Body of pancreas (tissue), 4 donors: ENCODE results near the gene ANKRD55.

ENCODE experiments used
- POLR2A ChIP-seq, 3 donors: fragments of 450-650 bp; IDR thresholded peaks; one replicate each; pipeline ENCODE4 v1.6.1; 2016; ENCODE audit warnings: antibody characterized with exemption in 3 of 3, mild to moderate bottlenecking in 2 of 3
- TF ChIP-seq, protein P1 (sequence below), 7 experiments: fragments of 450-650 bp in 4 of 7; fragments of 200-600 bp in 3 of 7; sonication (generic) in 3 of 7; IDR thresholded peaks; one replicate each; pipeline ENCODE4 v1.5.1; 2016 to 2019; ENCODE audit warnings: antibody characterized with exemption in 7 of 7

DNA sequence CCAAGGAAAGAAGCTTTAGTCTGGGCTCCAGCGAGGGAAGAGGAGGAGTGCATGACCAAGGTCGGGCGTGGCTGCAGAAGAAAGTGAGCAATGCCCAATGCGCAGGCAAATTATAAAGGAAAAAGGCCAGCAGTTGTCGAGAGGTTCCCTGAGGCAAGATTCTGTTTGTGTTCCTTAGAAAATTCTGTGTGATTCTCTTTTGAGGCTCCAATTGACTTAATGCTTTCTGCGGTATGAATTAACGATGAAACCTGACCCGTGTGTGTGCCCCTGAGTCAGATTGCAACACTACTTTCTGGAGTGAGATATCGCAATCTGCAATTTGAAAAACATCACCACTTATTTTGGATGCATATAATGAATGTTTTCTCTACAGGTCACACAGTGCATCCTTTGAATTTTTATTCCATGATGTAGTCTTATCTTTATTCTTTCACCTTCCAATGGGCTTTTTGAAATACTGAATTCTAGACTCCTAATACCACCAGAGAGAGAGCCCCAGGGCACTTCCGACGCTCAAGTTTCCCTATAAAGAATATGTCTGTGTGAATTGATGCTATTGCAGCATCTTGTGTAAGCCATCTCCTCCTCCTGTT lies 120.5 kb downstream of the ANKRD55 start:
- TF ChIP-seq, protein P1, sequence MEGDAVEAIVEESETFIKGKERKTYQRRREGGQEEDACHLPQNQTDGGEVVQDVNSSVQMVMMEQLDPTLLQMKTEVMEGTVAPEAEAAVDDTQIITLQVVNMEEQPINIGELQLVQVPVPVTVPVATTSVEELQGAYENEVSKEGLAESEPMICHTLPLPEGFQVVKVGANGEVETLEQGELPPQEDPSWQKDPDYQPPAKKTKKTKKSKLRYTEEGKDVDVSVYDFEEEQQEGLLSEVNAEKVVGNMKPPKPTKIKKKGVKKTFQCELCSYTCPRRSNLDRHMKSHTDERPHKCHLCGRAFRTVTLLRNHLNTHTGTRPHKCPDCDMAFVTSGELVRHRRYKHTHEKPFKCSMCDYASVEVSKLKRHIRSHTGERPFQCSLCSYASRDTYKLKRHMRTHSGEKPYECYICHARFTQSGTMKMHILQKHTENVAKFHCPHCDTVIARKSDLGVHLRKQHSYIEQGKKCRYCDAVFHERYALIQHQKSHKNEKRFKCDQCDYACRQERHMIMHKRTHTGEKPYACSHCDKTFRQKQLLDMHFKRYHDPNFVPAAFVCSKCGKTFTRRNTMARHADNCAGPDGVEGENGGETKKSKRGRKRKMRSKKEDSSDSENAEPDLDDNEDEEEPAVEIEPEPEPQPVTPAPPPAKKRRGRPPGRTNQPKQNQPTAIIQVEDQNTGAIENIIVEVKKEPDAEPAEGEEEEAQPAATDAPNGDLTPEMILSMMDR (IDR thresholded peaks at IDR 0.05) = no peak
- no peak for TF ChIP-seq POLR2A (IDR thresholded peaks at IDR 0.05)
